Tibial artery (tissue), 4 donors: ENCODE data around the gene SLC39A9.

Source experiments
- DNase-seq, 2 donors: peaks; one replicate each; pipeline ENCODE4 v3.0.0-alpha.2; 2019
- H3K27ac ChIP-seq, 2 donors: fragments of 200-600 bp; sonication (generic) in 1 of 2; 1 replicate in 1 of 2; 2 replicates in 1 of 2; pipeline ENCODE4 v1.5.1; 2018 to 2019; ENCODE audit warnings: mild to moderate bottlenecking in 1 of 2
- H3K27me3 ChIP-seq, 2 donors: fragments of 200-600 bp; sonication (generic) in 1 of 2; one replicate each; pipeline versions ENCODE4 v1.5.1 to v1.6.0; 2016 to 2019
- H3K36me3 ChIP-seq, 3 donors: fragments of 200-600 bp; sonication (generic) in 2 of 3; one replicate each; pipeline ENCODE4 v1.5.1; 2016 to 2019; ENCODE audit warnings: mild to moderate bottlenecking in 2 of 3
- H3K4me1 ChIP-seq, 4 donors: fragments of 200-600 bp; sonication (generic) in 2 of 4; 1 replicate in 3 of 4; 2 replicates in 1 of 4; pipeline ENCODE4 v1.5.1; 2016 to 2019
- H3K4me3 ChIP-seq, 2 donors: fragments of 200-600 bp; sonication (generic) in 1 of 2; 1 replicate in 1 of 2; 2 replicates in 1 of 2; pipeline ENCODE4 v1.5.1; 2018 to 2019; ENCODE audit warnings: mild to moderate bottlenecking in 2 of 2
- H3K9me3 ChIP-seq, 3 donors: fragments of 200-600 bp; sonication (generic) in 1 of 3; one replicate each; pipeline ENCODE4 v1.5.1; 2016 to 2019
- intact Hi-C: fragments of 100-400 bp; cut with DNase I; formaldehyde crosslinking; loops from one replicate; pipeline ENCODE4 v1.15.0; 2023; ENCODE audit warnings: low total_unique reads
- TF ChIP-seq, protein P1 (sequence below), 2 experiments: fragments of 200-600 bp in 1 of 2; fragments of 450-650 bp in 1 of 2; IDR thresholded peaks; one replicate each; pipeline ENCODE4 v1.5.1; 2017 to 2019; ENCODE audit warnings: antibody characterized with exemption in 2 of 2, mild to moderate bottlenecking in 1 of 2, moderate library complexity in 1 of 2

SLC39A9 gene

DNA sequence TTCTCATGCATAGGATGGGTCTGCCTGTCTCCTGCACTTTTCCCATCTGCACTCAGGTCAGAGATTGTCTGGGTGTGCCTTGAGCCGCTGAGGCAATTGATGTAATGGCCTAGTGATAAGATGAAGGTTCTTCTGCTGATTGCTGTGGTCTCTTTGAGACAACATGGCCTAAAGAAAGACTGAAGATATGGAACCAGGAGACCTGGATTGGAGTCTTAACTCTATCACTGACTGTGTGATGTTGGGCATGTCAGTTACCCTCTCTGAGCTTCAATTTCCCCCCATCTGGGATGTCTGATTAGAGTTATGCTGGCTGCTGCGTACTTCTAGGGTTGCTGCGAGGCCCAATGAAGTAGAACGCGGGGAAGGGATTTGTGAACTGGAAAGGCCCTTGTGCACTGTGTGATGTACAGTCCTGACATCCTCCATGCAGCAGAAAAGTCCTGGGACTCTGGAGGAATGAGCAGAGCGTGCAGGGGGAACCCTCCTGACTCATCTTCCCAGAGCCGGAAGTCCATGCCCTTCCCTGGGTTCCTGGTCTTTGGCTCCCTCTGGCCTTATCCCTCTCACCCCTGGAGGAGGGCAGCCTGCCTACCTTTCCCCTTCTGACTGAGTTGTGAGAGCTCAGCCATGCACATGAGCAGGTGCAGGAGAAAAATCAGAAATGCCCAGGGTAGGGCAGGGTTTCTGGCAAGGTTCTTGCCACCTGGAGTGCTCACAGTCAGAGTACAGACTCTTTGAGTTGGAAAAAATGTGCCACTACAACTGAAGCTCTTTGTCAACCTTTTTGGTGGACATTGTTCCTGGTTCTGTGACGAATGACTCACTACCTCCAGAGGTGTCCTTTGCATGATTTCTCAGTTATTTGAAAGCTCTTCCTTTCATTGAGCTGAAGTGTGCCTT is 107.1 kb downstream of the SLC39A9 start:
- intact Hi-C loops: no loop called here
- H3K27ac ChIP-seq: no peak overlapping the region
- no peaks in the 10 kb centered on the region for H3K9me3 ChIP-seq
- peak in 1 of 2 donors; percentile 4 for DNase-seq
- H3K36me3 ChIP-seq: no peaks in the 10 kb centered on the region
- H3K27me3 ChIP-seq: no peaks in the 10 kb centered on the region
- no peak overlapping the region for H3K4me3 ChIP-seq
- H3K4me1 ChIP-seq: peaks cover 0 to 11% (median 8%) of the 10 kb centered on the region in 4 donors
- TF ChIP-seq, protein P1, sequence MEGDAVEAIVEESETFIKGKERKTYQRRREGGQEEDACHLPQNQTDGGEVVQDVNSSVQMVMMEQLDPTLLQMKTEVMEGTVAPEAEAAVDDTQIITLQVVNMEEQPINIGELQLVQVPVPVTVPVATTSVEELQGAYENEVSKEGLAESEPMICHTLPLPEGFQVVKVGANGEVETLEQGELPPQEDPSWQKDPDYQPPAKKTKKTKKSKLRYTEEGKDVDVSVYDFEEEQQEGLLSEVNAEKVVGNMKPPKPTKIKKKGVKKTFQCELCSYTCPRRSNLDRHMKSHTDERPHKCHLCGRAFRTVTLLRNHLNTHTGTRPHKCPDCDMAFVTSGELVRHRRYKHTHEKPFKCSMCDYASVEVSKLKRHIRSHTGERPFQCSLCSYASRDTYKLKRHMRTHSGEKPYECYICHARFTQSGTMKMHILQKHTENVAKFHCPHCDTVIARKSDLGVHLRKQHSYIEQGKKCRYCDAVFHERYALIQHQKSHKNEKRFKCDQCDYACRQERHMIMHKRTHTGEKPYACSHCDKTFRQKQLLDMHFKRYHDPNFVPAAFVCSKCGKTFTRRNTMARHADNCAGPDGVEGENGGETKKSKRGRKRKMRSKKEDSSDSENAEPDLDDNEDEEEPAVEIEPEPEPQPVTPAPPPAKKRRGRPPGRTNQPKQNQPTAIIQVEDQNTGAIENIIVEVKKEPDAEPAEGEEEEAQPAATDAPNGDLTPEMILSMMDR (IDR thresholded peaks at IDR 0.05): no peak

DNA sequence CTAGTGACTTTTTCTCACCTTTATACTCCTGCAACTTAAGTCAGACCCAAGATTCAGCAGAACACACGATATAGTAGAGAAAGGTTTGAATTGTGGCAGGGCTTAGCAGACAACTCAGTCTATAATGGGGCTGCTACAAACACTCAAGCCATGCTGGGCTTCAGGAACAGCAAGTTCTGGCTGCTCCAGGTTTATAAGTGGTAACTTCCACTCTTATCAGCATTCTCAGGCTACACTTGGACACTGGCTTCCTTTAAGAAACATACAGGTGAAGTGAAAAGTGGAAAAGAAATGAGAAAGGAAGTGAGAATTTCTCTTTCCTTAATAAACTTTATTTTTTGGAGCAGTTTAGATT is 107.7 kb downstream of the SLC39A9 start:
- intact Hi-C loops: no loop called here

More for the DNA sequence above, 107.7 kb downstream of the SLC39A9 start:
- Histone ChIP-seq H3K4me3 (no peak overlapping the region), H3K27ac (no peak overlapping the region), H3K4me1 (peaks cover 0 to 7% (median 6%) of the 10 kb centered on the region in 4 donors), H3K27me3 (no peaks in the 10 kb centered on the region), H3K36me3 (no peaks in the 10 kb centered on the region), H3K9me3 (no peaks in the 10 kb centered on the region)
- TF ChIP-seq, protein P1 (IDR thresholded peaks at IDR 0.05): no peak
- DNase-seq: no peak
